HUES48 (cell line): ENCODE data around the gene SERPINA6.
"Not testable (repeated sequence)": the region's sequence is repeated elsewhere in the genome, so short reads cannot be mapped to it uniquely, and the experiment has no call there.

Source experiments
- H3K27ac ChIP-seq: one replicate; pipeline ENCODE4 v1.7.0; 2013; ENCODE audit warnings: low read depth, low read length, inconsistent platforms
- H3K27me3 ChIP-seq: 2 replicates; pipeline ENCODE4 v1.6.1; 2013; ENCODE audit warnings: mild to moderate bottlenecking, low read length; ENCODE audit not compliant: control insufficient read depth, insufficient read depth
- H3K36me3 ChIP-seq: 2 replicates; pipeline ENCODE4 v1.6.1; 2013; ENCODE audit warnings: low read length; ENCODE audit not compliant: control insufficient read depth, insufficient read depth
- H3K4me1 ChIP-seq: 2 replicates; pipeline ENCODE4 v1.6.1; 2013; ENCODE audit warnings: mild to moderate bottlenecking, low read length; ENCODE audit not compliant: control insufficient read depth, insufficient read depth
- H3K4me3 ChIP-seq: 2 replicates; pipeline ENCODE4 v1.5.1; 2013; ENCODE audit warnings: mild to moderate bottlenecking, low read depth, low read length
- H3K9ac ChIP-seq: 2 replicates; pipeline ENCODE4 v1.6.1; 2013; ENCODE audit warnings: mild to moderate bottlenecking, low read depth, low read length, moderate library complexity
- H3K9me3 ChIP-seq: 2 replicates; pipeline ENCODE4 v1.6.1; 2013; ENCODE audit warnings: low read length; ENCODE audit not compliant: control insufficient read depth, insufficient read depth

The SERPINA6 gene

GRCh38 chr14:94291159-94291905 lies 31.8 kb downstream of the SERPINA6 start:
- Histone ChIP-seq H3K4me1 (peaks cover 6% of the 10 kb centered on the region), H3K27ac (no peak overlapping the region), H3K4me3 (no peak overlapping the region), H3K27me3 (no peaks in the 10 kb centered on the region), H3K9ac (no peak overlapping the region), H3K36me3 (no peaks in the 10 kb centered on the region), H3K9me3 (no peaks in the 10 kb centered on the region)

- Histone ChIP-seq H3K36me3 (no peaks in the 10 kb centered on the region), H3K27ac (no peak overlapping the region), H3K4me1 (peaks cover 6% of the 10 kb centered on the region), H3K9me3 (no peaks in the 10 kb centered on the region), H3K4me3 (no peak overlapping the region), H3K27me3 (no peaks in the 10 kb centered on the region), H3K9ac (no peak overlapping the region)
Measured at GRCh38 chr14:94290197-94290596, 32.9 kb downstream of the SERPINA6 start.

GRCh38 chr14:94288610-94289465 lies 34.3 kb downstream of the SERPINA6 start:
- H3K36me3 ChIP-seq: no peaks in the 10 kb centered on the region
- no peaks in the 10 kb centered on the region for H3K9me3 ChIP-seq
- H3K27me3 ChIP-seq: no peaks in the 10 kb centered on the region
- peaks cover 6% of the 10 kb centered on the region for H3K4me1 ChIP-seq
- H3K9ac ChIP-seq: no peak overlapping the region
- H3K27ac ChIP-seq: no peak overlapping the region
- no peak overlapping the region for H3K4me3 ChIP-seq

GRCh38 chr14:94285158-94285557 lies 38.0 kb downstream of the SERPINA6 start:
- Histone ChIP-seq H3K27ac (no peak overlapping the region), H3K9ac (no peak overlapping the region), H3K36me3 (no peaks in the 10 kb centered on the region), H3K4me3 (no peak overlapping the region), H3K9me3 (no peaks in the 10 kb centered on the region), H3K27me3 (no peaks in the 10 kb centered on the region), H3K4me1 (peaks cover 6% of the 10 kb centered on the region)

- no peaks in the 10 kb centered on the region for H3K9me3 ChIP-seq
- H3K9ac ChIP-seq: no peak overlapping the region
- H3K27ac ChIP-seq: no peak overlapping the region
- H3K27me3 ChIP-seq: no peaks in the 10 kb centered on the region
- H3K4me3 ChIP-seq: no peak overlapping the region
- peaks cover 5% of the 10 kb centered on the region for H3K4me1 ChIP-seq
- no peaks in the 10 kb centered on the region for H3K36me3 ChIP-seq
Measured at GRCh38 chr14:94284221-94284620, 38.9 kb downstream of the SERPINA6 start.

GRCh38 chr14:94282991-94283723 lies 40.0 kb downstream of the SERPINA6 start:
- no peak overlapping the region for H3K4me3 ChIP-seq
- no peaks in the 10 kb centered on the region for H3K27me3 ChIP-seq
- H3K9me3 ChIP-seq: no peaks in the 10 kb centered on the region
- H3K27ac ChIP-seq: no peak overlapping the region
- no peak overlapping the region for H3K9ac ChIP-seq
- H3K36me3 ChIP-seq: no peaks in the 10 kb centered on the region
- H3K4me1 ChIP-seq: no peaks in the 10 kb centered on the region

- Histone ChIP-seq H3K9ac (no peak overlapping the region), H3K36me3 (no peaks in the 10 kb centered on the region), H3K27ac (no peak overlapping the region), H3K4me1 (no peaks in the 10 kb centered on the region), H3K9me3 (no peaks in the 10 kb centered on the region), H3K4me3 (no peak overlapping the region), H3K27me3 (no peaks in the 10 kb centered on the region)
Measured at GRCh38 chr14:94278731-94279130, 44.4 kb downstream of the SERPINA6 start.

GRCh38 chr14:94276898-94277561 lies 46.1 kb downstream of the SERPINA6 start:
- H3K36me3 ChIP-seq, H3K9ac ChIP-seq, H3K9me3 ChIP-seq, H3K27me3 ChIP-seq, H3K27ac ChIP-seq, H3K4me1 ChIP-seq, H3K4me3 ChIP-seq: not testable (repeated sequence)

- H3K36me3 ChIP-seq: no peaks in the 10 kb centered on the region
- no peak overlapping the region for H3K9ac ChIP-seq
- H3K27me3 ChIP-seq: no peaks in the 10 kb centered on the region
- no peak overlapping the region for H3K27ac ChIP-seq
- no peak overlapping the region for H3K4me3 ChIP-seq
- H3K9me3 ChIP-seq: no peaks in the 10 kb centered on the region
- H3K4me1 ChIP-seq: no peaks in the 10 kb centered on the region
Measured at GRCh38 chr14:94269156-94269555, 54.0 kb downstream of the SERPINA6 start.

GRCh38 chr14:94268582-94268981 lies 54.6 kb downstream of the SERPINA6 start:
- H3K4me3 ChIP-seq, H3K27me3 ChIP-seq, H3K4me1 ChIP-seq, H3K27ac ChIP-seq, H3K9ac ChIP-seq, H3K36me3 ChIP-seq, H3K9me3 ChIP-seq: not testable (repeated sequence)
